NK-92 (cell line): ENCODE data around the gene ZNF488.

Source experiments
- DNase-seq: peaks from one replicate; lab custom pipeline; 2025; ENCODE audit not compliant: unreplicated experiment; lab: John Stamatoyannopoulos, UW

Gene ZNF488

DNA sequence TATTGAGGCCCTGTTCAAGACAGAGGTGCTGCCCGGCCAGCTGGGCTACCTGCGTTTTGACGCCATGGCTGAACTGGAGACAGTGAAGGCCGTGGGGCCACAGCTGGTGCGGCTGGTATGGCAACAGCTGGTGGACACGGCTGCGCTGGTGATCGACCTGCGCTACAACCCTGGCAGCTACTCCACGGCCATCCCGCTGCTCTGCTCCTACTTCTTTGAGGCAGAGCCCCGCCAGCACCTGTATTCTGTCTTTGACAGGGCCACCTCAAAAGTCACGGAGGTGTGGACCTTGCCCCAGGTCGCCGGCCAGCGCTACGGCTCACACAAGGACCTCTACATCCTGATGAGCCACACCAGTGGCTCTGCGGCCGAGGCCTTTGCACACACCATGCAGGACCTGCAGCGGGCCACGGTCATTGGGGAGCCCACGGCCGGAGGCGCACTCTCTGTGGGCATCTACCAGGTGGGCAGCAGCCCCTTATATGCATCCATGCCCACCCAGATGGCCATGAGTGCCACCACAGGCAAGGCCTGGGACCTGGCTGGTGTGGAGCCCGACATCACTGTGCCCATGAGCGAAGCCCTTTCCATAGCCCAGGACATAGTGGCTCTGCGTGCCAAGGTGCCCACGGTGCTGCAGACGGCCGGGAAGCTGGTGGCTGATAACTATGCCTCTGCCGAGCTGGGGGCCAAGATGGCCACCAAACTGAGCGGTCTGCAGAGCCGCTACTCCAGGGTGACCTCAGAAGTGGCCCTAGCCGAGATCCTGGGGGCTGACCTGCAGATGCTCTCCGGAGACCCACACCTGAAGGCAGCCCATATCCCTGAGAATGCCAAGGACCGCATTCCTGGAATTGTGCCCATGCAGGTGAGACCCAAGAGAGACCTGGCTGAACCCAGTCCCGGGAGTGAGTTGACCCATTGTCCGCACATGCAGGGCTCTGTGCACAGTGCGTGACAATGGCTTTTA, 33.1 kb downstream of the ZNF488 start:
- DNase-seq = no peak

- DNase-seq = no peak
These were observed 34.1 kb downstream of the ZNF488 start for GRCh38 chr10:47349941-47350371.

DNA sequence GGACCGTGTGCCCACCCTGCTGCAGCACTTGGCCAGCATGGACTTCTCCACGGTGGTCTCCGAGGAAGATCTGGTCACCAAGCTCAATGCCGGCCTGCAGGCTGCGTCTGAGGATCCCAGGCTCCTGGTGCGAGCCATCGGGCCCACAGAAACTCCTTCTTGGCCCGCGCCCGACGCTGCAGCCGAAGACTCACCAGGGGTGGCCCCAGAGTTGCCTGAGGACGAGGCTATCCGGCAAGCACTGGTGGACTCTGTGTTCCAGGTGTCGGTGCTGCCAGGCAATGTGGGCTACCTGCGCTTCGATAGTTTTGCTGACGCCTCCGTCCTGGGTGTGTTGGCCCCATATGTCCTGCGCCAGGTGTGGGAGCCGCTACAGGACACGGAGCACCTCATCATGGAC, 34.6 kb downstream of the ZNF488 start:
- no peak for DNase-seq

DNA sequence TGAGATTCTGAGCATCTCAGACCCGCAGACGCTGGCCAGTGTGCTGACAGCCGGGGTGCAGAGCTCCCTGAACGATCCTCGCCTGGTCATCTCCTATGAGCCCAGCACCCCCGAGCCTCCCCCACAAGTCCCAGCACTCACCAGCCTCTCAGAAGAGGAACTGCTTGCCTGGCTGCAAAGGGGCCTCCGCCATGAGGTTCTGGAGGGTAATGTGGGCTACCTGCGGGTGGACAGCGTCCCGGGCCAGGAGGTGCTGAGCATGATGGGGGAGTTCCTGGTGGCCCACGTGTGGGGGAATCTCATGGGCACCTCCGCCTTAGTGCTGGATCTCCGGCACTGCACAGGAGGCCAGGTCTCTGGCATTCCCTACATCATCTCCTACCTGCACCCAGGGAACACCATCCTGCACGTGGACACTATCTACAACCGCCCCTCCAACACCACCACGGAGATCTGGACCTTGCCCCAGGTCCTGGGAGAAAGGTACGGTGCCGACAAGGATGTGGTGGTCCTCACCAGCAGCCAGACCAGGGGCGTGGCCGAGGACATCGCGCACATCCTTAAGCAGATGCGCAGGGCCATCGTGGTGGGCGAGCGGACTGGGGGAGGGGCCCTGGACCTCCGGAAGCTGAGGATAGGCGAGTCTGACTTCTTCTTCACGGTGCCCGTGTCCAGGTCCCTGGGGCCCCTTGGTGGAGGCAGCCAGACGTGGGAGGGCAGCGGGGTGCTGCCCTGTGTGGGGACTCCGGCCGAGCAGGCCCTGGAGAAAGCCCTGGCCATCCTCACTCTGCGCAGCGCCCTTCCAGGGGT, 35.2 kb downstream of the ZNF488 start:
- no peak for DNase-seq

- no peak for DNase-seq
These were observed 35.9 kb downstream of the ZNF488 start, which contains the start of gene RBP3 for GRCh38 chr10:47348138-47348651. Gene RBP3, plus strand, starts transcription at chr10:47348363. Its CDS starts 122 bp downstream, at chr10:47348485.

DNA sequence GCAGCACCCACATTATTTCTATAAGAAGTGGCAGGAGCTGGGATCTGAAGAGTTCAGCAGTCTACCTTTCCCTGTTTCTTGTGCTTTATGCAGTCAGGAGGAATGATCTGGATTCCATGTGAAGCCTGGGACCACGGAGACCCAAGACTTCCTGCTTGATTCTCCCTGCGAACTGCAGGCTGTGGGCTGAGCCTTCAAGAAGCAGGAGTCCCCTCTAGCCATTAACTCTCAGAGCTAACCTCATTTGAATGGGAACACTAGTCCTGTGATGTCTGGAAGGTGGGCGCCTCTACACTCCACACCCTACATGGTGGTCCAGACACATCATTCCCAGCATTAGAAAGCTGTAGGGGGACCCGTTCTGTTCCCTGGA, 36.8 kb downstream of the ZNF488 start:
- no peak for DNase-seq

DNA sequence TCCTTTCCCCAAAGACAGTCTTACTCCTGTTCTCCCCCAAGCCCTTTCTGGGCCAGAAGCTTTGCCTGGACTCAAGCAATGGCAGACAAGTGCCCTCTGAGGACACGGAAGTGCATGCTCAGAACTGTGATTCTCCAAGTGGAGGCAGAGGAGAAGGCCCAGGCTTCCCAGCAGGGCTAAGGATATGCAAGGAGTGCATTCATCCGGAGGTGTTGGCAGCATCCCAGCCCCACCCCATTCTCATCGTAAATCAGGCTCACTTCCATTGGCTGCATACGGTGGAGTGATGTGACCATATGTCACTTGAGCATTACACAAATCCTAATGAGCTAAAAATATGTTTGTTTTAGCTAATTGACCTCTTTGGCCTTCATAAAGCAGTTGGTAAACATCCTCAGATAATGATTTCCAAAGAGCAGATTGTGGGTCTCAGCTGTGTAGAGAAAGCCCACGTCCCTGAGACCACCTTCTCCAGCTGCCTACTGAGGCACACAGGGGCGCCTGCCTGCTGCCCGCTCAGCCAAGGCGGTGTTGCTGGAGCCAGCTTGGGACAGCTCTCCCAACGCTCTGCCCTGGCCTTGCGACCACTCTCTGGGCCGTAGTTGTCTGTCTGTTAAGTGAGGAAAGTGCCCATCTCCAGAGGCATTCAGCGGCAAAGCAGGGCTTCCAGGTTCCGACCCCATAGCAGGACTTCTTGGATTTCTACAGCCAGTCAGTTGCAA, 37.4 kb downstream of the ZNF488 start:
- DNase-seq = no peak

DNA sequence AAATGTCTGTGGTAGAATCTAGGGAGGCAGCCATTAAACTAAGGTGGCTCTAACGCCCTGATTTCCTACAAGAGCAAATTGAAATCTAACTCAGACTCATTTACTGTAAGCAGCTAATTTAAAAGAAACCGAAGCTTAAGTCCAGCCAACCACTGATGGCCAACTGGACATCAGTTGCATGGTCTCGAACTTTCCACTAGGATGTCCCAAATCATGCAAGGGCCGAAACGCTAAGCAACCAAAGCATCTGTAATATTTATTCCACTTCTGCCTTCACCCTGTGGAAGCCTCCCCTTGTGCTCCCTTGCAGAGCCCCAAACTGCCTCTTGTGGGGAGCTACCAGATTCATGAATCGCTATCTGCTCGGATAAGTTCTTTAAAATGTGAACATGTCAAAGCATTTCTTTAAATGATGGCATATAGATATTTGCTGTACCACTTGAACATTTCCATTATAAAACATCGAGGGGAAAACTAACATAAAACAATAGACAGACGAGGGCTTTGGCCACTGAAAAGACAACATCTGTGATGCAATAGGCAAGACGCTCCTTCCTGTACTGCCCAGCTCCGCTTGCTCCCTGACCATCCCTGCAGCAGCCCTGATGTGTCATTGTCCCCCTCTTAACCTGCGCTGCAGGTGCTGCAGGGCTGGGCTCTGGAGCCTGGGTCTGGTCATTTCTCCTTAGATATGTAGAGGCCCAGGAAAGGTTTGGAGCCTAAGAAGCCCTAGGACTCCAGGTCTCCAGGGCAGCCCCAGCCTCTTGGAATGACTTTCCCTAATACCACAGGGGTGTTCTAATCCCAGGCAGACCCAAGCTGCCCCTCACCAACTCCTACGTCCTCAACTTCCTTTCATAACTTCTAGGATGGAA, 38.9 kb downstream of the ZNF488 start:
- no peak for DNase-seq

GRCh38 chr10:47340608-47341170, 43.4 kb downstream of the ZNF488 start:
- DNase-seq = no peak

- DNase-seq = no peak
These were observed 44.1 kb downstream of the ZNF488 start for GRCh38 chr10:47339759-47340607.

- no peak for DNase-seq
These were observed 44.8 kb downstream of the ZNF488 start for GRCh38 chr10:47339186-47339735.

GRCh38 chr10:47337310-47337709, 46.8 kb downstream of the ZNF488 start:
- DNase-seq = no peak

DNA sequence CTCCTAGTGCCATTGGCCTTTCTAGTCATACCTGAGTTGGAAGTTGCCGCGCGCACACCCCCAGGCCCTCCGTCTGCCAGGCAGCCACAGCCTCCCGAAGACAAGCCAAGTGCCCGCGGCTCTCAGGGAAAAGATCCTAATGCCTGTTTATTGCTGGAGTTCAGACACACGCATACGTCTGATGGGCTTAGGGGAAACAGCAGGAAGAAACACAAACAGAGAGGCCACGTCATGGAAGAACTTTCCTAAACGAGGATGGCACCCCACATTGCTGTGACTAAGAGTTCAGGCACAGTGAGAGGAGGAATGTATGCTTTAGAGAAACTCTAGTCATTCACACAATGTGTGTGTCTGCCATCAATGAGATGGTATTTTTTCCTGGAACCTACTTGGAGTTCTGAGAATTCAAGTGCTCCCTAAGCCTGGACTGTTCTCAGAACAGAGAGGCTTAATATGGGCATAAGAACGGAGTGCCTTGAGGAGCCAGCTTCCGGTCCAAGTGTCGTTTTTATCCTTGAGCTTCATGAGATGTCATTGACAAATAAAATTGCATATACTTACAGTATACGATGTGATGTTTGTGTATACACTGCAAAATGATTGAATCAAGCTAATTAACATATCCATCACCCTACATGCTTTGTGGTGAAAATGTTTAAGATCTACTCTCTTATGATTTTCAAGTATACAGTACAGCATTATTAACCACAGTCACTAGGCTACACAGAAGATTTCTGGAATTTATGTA, 47.5 kb downstream of the ZNF488 start:
- DNase-seq = no peak

GRCh38 chr10:47335906-47336305, 48.2 kb downstream of the ZNF488 start:
- no peak for DNase-seq

- DNase-seq = no peak
These were observed 49.4 kb downstream of the ZNF488 start for GRCh38 chr10:47334466-47335295.

- DNase-seq = no peak
These were observed 50.6 kb downstream of the ZNF488 start for GRCh38 chr10:47333532-47333931.

DNA sequence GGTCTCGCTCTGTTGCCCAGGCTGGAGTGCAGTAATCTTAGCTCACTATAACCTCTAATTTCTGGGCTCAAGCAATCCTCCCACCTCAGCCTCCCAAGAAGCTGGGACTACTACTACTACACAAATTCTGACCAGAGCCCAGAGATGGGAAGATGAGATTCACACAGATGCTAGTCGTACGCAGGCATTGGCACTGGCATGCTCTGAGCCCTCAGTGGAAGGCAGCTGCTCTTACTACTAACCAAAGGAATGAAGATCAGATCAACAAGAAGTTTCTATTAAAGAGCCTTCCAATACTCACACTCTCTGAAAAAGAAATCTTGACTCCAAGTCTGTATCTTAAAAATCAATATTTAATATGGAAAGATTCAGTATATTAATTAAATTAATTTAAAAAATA, 51.1 kb downstream of the ZNF488 start:
- DNase-seq = no peak
